SHP77 (cell line): ENCODE measurements around the gene ELFN1.

ENCODE experiments used
- DNase-seq, 2 experiments: peaks; one replicate each; lab custom pipeline; 2025; lab: John Stamatoyannopoulos, UW

The ELFN1 gene

DNA sequence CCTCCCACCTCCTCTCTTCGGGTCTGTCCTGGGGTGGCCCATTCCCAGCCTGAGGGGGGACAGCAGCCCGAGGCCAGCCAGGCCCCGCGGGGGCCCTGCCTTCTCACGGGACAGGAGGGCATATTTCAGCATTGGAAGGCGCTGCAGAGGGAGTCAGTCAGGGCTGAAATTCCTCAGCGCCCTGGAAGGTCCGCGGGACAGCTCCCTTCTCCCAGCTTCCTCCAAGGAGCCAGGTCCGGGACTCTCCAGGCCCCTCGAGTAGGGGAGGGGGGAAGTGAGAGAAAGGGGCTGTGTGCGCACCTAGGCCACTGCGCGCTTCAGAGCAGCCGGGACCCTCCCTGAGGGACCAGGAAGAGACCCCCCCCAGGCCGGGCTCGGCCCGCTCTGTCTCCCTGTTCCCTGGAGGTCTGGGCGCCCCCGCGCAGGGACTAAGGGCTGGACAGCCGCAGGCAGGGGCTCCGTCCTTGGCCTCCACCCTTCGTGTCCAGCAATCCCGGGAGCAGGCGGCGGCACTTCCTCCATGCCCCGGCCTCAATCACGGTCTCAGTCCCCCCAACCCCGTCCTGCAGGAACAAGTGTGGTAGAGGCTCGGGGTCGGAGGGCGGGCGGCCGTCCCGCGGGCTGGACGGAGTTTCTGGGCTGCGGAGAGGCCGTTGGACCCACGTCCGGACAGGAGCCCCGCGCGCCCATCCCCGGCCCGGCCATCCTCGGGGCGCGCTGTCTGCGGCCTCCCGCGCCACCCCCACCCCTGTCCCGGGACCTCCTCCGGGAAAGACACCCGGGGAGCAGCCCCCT is 6.0 kb upstream of the ELFN1 start:
- no peak for DNase-seq

DNA sequence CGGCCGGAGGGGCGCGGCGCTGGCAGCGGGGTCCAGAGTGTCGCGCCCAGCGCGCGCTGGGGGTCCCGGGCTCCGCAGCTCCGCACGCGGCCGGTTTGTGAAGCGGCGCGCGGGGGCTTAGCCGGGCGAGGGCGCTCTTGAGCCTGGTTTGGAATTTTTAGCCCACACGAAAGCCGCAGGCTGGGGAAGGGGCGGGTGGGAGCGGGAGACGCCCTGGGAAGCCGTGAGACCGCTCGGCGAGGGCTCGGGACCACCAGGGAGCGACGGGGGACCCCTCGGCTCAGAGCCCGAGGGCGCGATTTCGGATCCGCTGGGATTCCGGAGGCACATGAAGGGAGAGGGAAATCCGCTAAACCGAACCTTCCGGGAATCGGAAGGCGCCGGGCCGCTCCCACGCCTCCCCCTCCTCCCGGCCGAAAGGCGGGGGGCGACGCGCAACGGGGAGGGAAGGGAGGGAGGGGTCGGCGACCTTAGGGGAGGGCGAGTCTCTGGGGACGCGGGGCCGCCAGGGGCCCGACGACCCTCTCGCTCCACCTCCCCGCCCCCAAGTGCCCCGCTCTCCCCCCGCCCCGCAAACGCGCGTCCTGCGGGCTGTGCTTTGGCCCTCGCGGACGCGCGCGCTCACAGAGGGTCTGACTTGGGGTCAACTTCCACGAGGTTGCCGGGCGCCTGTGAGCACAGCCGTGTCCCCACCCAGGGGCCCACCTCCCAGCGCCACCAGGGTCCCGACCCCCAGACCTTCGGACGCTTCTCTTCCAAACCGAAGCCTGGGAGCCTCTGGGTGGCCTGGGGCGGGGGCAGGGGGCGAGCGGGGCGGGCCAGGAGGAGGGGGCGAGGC is 5.1 kb upstream of the ELFN1 start:
- DNase-seq, result peak; percentile 49 to 70

DNA sequence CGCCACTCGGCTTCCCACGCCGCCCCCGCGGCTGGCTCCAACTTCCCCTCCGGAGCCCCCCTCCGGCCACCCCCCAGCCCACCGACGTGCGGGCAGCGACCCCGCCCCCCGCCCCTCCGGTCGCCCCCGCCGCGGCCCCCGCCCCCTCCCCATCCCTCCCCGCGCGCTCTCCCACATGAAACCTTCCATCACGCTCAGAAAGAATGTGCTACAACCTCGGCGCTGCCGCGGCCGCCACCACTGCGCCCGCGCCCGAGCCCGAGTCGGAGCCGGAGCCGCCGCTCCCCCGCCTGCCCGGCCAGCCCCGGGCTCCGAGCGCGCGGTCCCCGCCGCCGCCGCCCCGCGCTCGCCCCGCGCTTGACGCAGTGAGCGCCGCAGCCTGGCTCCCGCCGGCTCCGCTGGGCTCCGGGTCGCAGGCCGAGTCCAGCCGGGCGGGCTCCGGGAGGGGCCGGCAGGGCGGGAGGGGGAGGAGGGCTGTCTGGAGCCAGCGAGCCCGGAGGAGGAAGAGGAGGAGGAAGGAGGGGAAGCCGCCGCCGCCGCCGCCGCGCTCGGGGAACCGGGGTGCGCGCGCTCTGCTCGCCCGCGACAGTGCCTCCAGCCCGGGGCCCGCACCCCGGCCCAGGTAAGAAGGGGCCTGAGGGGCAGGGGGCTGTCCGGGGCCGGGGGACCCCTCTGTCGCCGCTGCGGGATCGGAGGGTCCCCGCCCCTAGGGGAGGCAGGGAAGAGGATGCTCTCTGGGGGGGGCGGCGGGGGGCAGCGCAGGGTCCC is 4.3 kb upstream of the ELFN1 start:
- no peak for DNase-seq

DNA sequence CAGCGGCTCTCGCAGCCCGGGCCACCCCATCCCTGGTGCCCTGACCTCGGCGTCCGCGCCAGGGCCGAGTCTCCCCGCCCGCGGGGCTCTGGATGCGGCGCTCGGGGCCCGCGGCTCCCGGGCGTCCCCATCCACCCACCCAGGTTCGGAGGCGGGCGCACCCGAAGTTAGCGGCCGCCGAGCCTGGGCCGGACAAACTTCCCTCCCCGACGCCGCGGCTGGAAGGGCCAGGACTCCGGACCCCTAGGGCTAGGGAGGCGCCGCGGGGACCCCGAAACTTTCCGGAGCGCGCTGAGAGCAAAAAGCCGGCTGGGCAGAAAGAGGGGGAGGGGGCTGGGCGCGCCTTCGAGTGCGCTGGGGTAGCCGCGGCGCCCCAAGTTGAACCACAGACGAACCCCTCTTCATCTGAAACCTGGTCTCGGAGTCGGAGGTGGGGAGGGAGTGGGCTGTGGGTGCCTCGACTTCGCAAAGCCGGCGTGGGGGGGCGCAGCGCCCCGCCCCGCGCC is 3.7 kb upstream of the ELFN1 start:
- DNase-seq, result no peak

DNA sequence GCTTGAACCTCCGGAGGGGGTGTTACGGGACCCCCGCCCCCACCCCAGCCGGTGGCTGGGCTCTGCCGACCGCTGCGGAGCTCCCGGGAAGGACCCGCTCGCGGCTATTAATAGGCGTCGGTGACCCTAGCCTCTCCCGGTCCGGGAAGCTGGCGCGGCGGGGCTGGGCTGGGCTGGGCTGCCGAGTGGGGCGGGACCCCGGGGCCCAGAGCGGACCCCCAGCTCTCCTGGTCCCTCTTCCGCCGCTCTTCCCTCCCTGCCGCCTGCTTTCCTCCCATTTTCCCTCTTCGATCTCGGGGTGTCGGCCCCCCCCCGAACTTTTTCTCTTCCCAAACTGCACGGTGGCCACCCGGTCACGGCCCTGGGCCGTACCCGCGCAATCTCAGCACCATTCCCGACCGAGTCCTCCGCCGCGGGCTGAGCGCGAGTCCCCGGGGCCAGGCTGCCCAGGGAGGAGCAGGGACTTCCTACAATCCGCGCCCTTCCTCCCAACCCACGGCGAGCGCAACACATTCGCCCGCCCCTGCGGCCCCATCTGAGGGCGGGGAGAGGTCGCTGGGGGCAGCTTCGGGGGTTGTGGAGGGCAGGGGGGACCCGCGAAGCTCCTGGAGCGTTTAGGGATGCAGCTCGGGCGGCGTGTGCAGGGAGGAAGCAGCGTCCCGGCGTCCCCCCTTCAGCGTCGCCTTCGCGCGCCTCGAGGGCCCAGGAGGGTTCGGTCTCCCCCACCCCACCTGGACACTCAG is 3.1 kb upstream of the ELFN1 start:
- no peak for DNase-seq

DNA sequence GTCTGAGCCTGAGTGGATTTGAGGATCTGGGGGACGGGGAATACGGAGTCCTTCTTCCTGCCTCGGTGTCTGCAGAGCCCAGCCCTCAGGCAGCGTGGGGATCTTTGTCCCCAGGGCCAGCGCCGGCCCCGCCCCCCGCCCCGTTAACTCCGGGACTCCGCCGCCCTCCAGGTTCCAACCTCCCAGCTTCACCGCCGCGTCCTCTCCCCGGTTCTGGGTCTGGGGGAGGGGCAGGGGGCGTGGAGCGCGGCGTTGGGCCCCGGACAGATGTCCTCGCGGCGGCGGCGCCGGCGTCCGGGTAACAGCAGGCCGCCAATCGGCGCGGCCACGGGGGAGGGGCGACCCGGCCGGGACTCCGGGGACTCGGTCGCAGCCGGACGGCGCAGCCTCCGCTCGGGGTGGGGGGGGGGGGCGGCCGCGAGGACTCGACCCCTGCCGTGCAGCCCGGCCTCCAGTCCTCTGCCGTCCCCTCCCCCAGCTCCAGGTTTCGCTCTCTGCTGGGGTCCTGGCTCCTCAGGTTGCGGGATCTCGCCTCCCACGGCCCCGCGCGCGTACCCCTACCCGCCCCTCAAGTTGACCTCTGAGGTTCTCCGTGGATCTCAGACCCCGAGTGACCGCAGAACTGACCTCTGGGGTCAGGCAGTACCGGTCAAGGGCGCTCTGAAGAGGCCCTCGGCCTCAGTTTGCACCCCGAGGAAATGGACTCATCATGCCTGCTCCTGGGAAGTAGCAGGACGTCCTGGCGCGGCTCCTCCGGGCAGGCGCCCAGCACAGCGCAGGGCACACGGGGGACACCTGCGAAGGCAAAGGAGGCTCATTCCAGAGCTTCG is 2.3 kb upstream of the ELFN1 start:
- no peak for DNase-seq

DNA sequence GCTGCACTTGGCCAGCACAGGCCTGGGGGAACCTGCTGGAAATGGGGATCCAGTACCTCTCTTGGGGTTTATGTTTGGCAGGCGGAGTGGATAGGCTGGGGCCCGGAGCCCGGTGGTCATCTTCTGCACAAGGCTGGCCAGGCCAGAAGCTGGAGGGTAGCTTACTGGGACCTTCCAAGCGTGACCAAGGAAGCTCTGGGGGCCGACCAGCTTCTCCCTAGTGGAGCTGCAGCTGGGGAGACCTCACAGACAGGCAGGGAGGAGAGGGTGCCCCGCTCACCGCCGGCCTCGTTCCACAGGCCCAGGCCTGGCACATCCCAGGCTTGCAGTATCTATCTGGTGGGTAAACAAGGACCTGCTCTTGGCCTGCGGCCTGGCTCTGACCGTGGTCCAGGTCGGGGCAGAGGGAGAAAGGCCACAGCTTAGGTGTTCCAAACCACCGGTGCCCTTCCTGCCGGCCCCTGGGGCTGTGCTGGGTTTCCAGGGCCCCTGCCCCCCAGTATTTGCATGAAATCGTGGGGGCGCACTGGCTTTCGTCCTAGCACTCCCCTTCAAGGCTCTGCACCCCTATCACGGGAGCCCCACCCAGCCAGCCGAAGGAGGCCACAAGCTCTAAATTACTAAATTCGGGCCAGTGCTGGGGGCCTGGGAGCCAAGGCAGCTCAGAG is 1.5 kb upstream of the ELFN1 start:
- DNase-seq, result peak in 1 of 2 experiments; percentile 24

DNA sequence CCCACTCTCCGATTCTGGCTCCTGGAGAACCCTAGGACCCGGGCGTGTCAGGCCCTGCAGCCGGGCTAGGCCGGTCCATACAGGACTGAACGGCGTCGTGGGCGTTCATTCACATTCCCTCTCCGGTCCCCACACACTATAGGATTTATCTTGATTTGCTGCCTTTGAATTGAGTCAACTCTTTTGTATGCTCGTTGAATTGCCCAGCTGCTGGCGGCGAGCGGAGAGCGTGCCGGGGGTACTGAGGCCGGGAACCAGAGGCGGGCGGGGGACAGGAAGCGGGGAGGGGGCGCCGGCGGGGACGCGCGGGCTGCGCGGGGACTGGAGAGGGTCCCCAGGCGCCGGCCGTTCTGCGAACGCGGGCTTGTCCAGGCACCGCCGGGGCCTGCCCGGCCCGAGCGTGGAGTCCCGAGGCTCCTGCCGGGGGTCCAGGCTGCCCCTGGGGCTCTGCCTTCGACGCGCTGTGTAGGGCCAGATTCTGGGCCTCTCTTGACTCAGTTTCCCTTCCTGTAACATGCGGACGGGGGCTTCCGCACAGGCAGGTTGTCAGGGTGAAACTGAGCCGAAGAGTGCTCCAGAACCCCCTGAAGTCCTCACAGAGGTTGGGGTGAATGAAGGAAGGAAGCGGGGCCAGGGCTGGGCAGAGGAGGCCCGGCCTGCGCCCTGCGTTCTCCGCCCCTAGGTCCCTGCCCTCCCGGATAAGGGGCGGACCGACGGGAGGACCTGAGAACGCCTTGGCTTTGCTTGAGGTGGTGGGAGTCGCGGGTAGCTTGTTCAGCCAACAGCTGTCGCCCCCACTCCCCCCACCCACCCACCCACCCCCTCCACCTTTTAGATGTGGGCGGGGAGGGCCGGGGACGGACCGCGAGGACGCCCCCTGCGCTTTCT is 769 bp upstream of the ELFN1 start:
- DNase-seq, result no peak

DNA sequence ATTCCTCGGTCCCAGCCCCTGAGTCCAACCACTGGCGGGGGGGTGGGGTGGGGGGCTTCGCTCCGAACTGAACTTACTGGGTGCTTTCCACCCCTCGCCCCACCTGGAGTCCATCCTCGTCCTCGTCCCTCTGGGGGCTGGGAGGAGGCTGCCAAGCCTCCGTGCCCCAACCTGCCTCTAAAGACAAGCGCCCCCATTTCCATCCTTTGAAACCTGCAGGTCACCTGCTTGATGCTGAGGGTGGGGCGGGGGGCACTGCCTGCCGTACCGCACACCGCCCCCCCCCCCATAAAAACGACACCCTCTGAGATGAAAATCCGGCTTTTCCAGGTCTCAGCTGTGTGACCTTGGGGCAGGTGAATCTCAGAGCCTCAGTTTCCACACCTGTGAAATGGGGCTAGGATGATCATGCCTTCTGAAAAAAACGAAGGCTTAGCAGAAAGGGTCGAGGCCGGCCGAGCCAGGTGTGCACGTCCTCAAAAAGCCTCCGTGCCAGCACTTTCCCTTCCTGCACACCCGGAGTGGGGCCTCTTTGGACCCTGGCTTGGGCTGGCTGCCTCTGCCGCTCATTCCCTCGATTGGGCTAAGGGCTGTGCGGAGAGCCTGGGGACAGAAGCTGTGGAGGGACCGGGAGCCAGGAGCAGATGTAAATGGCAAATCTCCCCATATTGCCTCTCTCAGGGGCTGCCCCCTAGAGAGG is 967 bp downstream of the ELFN1 start:
- DNase-seq, result no peak

DNA sequence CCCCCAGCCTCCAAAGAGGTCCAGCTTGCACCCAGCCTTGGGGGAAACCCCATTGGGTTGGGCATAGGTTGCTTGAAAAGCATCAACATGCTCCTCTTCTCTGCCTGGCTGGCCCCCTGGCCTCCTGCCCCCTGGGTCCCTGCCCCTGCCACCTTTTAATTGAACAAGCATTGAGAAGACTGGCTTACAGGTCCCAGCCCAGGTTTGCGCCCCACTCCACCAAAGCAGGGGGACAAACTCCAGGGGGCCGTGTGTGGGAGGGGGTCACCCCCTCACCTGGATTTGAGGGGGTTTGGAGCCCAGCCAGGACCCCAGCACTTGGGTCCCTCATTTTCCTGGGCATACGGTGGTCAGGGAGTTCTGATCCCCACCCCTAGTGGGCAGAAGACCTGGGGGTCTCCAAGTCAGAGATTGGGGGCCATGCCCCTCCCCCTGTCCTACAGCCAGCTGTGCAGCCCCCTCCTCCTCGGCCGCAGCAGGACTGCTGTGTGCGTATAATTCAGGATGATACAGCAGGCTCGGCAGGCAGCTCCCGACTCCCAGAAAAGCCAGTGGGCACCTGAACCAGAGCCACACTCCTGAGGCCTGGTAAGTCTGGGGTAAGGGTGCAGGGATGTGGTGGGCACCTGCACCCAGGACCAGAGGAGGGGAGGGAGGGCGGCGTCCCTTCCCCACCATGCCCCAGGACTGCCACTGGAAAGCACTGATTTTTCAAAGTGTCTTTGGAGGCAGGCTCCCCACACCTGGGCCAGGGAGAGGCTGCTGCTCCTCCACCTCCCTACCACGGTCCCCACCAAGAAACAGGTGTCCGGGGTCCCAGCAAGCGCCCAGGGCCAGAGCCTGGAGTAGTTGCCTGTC is 1.7 kb downstream of the ELFN1 start:
- no peak for DNase-seq

DNA sequence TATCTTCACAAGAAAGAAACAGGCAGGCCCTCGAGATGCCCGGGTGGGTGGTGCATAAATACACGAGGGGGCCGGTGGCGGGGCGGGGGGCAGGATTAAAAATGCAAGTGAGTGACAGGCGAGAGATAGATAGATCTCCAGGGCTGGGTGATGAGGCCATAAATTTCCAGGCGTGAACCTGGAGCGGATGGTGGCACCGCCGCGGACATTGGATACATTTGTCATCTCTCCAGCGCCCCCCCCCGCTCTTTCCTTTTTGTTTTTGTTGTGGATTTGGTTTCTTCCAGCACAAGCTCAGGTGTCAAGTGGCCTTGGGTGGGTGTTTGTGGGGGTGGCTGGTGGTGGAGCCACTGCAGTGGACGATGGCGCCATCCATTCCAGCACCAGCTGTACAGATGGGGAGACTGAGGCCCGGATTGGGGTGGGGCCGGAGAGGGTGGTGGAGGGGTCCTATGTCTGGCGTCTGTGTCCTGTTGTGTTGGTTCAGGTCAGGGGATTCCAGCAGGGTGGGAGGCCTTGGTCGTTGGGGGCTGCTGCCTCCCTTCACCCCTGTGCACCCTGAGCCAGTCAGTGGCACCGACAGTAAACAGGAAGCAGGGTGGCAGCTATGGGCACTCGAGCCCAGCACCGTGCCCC is 2.9 kb downstream of the ELFN1 start:
- no peak for DNase-seq

DNA sequence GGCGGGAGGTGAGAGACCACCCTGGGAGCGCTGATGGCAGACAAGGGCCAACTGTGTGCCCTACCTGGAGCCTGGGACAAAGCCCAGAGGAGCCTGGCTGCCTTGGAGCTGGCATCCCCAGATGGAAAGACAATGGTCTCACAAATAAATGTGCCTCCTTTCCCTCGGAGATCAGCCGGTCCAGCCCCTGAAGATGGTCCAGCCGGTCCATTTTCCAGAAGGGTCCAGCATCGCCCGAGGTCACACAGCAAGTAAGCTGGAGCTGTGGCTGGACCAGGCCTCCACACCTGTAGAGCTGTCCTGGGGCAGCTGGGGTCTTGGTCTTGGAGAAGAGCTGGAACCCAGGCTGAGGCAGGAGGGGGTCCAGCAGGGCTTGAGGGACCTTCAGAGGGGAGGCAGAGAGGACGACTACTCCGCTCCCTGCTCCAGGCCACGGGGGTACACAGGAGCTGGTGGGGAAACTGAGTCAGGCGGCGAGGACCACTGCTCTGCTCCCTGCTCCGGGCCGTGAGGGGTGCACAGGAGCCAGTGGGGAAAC is 3.6 kb downstream of the ELFN1 start:
- DNase-seq, result no peak

DNA sequence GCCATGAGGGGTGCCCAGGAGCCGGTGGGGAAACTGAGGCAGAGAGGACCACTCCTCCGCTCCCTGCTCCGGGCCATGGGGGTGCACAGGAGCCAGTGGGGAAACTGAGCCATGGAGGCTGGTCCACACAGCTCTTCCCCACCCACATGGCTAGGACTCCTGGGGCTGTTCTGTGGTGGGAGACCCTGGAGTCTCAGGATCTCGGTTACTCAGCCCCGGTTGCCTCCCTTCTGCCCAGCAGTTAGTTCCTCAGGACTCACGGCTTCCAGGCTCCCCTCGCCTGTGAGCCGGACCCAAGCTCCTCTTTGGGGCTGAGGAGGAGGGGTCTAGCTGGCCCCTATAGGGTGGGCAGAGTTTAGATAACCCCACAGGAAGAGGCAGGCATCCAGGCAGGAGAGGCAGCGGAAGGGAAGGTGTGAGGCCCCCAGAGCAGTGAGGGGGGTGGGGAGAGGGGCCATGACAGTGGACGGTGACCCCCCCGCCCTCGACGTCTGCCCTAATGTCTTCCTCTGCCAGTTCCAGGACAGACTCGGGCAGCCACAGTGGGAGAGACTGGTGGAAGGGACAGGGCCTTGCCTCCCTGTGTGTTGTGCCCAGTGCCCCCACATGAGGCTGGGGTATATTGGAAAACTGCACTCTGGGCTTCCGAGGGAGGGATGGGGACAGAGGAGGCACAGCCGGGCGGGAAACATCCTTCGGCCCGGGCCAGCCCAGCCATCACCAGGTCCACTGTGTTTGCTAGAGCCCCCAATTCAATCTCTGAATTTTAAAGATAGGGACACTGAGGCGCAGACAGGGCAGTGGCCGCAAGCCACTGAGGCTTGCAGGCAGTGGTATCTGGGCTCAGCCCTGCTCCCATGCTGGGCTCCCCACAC is 4.3 kb downstream of the ELFN1 start:
- DNase-seq, result no peak

DNA sequence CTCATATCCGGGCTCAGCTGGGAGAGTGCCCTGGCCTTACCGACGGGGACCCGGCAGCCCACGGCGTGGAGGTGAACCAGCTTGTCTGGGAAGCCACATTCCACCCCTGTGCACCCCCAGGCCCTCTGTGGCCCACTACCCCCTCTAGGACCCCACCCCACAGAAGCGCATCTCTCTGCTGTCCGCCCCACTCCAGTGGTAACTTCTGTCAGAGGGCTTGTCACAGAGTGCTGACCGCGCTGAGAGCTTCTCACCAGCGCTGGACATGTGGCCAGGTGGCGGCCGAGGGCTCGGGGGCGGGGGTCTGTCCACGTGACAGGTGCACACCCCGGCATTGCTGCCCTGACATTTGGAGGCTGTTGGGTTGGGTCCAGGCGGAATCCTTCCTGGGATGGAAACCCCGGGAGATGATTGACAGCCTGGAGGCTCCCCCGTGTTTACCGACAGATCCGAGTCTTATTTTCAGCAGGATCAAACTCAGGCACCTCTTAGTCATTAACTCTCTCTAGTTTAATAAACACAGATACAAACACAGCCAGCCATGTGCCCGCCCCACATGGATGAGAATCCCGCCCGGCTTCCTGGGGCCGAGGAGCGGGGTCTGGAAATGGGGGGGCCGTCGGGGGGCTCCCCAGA is 5.1 kb downstream of the ELFN1 start:
- no peak for DNase-seq
